Naive thymus-derived CD4-positive, alpha-beta T cell (primary cell): Measurements from ENCODE around the gene MYH11. TPM values are rescaled to one million over a fixed set of nuclear protein-coding genes. Genes with fewer than 3 reads are reported as not detected.

Source experiments
- ATAC-seq: fragments of 150-1000 bp; cut with Tn5 transposase; 2 replicates; pipeline ENCODE4 v1.10.0; 2021; ENCODE audit warnings: mild to moderate bottlenecking, moderate library complexity
- CTCF ChIA-PET: fragments of 350-600 bp; sonication (Branson Sonifier 250); formaldehyde crosslinking; loops from one replicate; lab custom pipeline; 2021; ENCODE audit warnings: antibody characterized with exemption; lab: Charles Lee
- POLR2A ChIA-PET: fragments of 350-600 bp; sonication (Branson Sonifier 250); formaldehyde crosslinking; loops from one replicate; lab custom pipeline; 2021; ENCODE audit warnings: antibody characterized with exemption, inconsistent platforms; lab: Charles Lee
- DNase-seq, 9 donors: peaks; one replicate each; pipeline versions ENCODE4 v3.0.0 to v3.0.0-alpha.2; 2020 to 2022; ENCODE audit warnings: mixed read lengths in 1 of 9
- H3K27ac ChIP-seq: one replicate; pipeline ENCODE4 v1.7.0; 2013; ENCODE audit warnings: mild to moderate bottlenecking, low read depth, low read length, moderate library complexity
- H3K27me3 ChIP-seq, 2 donors: one replicate each; pipeline ENCODE4 v1.7.0; 2013; ENCODE audit warnings: low read length in 2 of 2, mild to moderate bottlenecking in 2 of 2, moderate library complexity in 2 of 2; ENCODE audit not compliant: control insufficient read depth in 2 of 2, insufficient read depth in 2 of 2
- H3K36me3 ChIP-seq, 3 experiments: 1 replicate in 2 of 3; 2 replicates in 1 of 3; pipeline ENCODE4 v1.7.0; 2013; ENCODE audit warnings: low read length in 3 of 3, mild to moderate bottlenecking in 3 of 3, moderate library complexity in 1 of 3; ENCODE audit not compliant: insufficient read depth in 3 of 3, control insufficient read depth in 2 of 3
- H3K4me1 ChIP-seq, 2 donors: one replicate each; pipeline ENCODE4 v1.7.0; 2013; ENCODE audit warnings: low read length in 2 of 2, mild to moderate bottlenecking in 2 of 2, moderate library complexity in 1 of 2; ENCODE audit not compliant: control insufficient read depth in 2 of 2, insufficient read depth in 2 of 2
- H3K4me3 ChIP-seq: 2 replicates; pipeline ENCODE4 v1.7.0; 2013; ENCODE audit warnings: mild to moderate bottlenecking, low read length
- H3K9me3 ChIP-seq, 3 experiments: 1 replicate in 2 of 3; 2 replicates in 1 of 3; pipeline ENCODE4 v1.7.0; 2013; ENCODE audit warnings: low read length in 3 of 3; ENCODE audit not compliant: control insufficient read depth in 2 of 3
- H3K27ac Mint-ChIP-seq, 9 donors: one replicate each; pipeline ENCODE4 v1.8.0; 2020 to 2022; ENCODE audit warnings: mixed read lengths in 9 of 9, mild to moderate bottlenecking in 8 of 9, moderate library complexity in 5 of 9, inconsistent platforms in 2 of 9
- H3K27me3 Mint-ChIP-seq, 5 donors: one replicate each; pipeline ENCODE4 v1.8.0; 2021 to 2022; ENCODE audit warnings: mixed read lengths in 5 of 5, mild to moderate bottlenecking in 1 of 5
- H3K36me3 Mint-ChIP-seq, 5 donors: one replicate each; pipeline ENCODE4 v1.8.0; 2020 to 2022; ENCODE audit warnings: mixed read lengths in 5 of 5, mild to moderate bottlenecking in 3 of 5, inconsistent platforms in 1 of 5
- H3K4me1 Mint-ChIP-seq, 7 donors: one replicate each; pipeline ENCODE4 v1.8.0; 2020 to 2022; ENCODE audit warnings: mixed read lengths in 7 of 7, mild to moderate bottlenecking in 3 of 7, inconsistent platforms in 1 of 7
- H3K4me3 Mint-ChIP-seq, 10 donors: one replicate each; pipeline ENCODE4 v1.8.0; 2020 to 2022; ENCODE audit warnings: mild to moderate bottlenecking in 10 of 10, mixed read lengths in 10 of 10, moderate library complexity in 6 of 10, inconsistent platforms in 2 of 10
- H3K9me3 Mint-ChIP-seq, 11 donors: one replicate each; pipeline ENCODE4 v1.8.0; 2020 to 2022; ENCODE audit warnings: mixed read lengths in 11 of 11, mild to moderate bottlenecking in 4 of 11, inconsistent platforms in 1 of 11, moderate library complexity in 1 of 11
- intact Hi-C, 2 donors: fragments of 100-400 bp; cut with micrococcal nuclease; formaldehyde crosslinking; loops; one replicate each; pipeline ENCODE4 v1.15.1; 2023
- polyA plus RNA-seq, 2 donors: library from polyadenylated mRNA; unstranded; fragments of 300-500 nt; fragmentation: Illumina TruSeq; gene quantifications; one replicate each; pipeline ENCODE4 v1.2.3, GENCODE V29; 2021
- total RNA-seq, 6 experiments: library from RNA in 5 of 6; stranded (reverse) in 5 of 6; gene quantifications; 1 replicate in 5 of 6; 2 replicates in 1 of 6; pipeline ENCODE4 v1.2.3 and lab custom pipeline; 2021 to 2026

Gene MYH11
- total and polyA plus RNA-seq, 7 experiments from 2014 or later = 0.05 to 2.2 (median 0.39) TPM; not detected in 4

GRCh38 chr16:15653227-15653626 lies 203.6 kb downstream of the MYH11 start:
- ATAC-seq (no peak), DNase-seq (no peak)
- Histone ChIP-seq H3K27ac (no peak overlapping the region), H3K27me3 (no peaks in the 10 kb centered on the region), H3K9me3 (no peaks in the 10 kb centered on the region), H3K4me3 (no peak overlapping the region), H3K4me1 (peaks cover 7 to 18% of the 10 kb centered on the region in 2 donors), H3K36me3 (peaks cover 0 to 22% (median 0%) of the 10 kb centered on the region in 3 experiments)
- CTCF ChIA-PET = interaction anchor here (2.8 kb wide), 1 partner anchor 11 kb away, joined by 7 read pairs; the partner anchor contains the start of gene MARF1
- Mint-ChIP-seq H3K36me3 (peaks cover 0 to 22% (median 13%) of the 10 kb centered on the region in 5 donors), H3K27me3 (peaks cover 0 to 2% (median 0%) of the 10 kb centered on the region in 5 donors), H3K9me3 (peaks cover 0 to 3% (median 0%) of the 10 kb centered on the region in 11 donors), H3K4me1 (peaks cover 16 to 60% (median 47%) of the 10 kb centered on the region in 7 donors), H3K27ac (peak overlapping the region in 7 of 9 donors; percentile 55 to 98 (median 76)), H3K4me3 (peak overlapping the region; percentile 16 to 100 (median 98))
- POLR2A ChIA-PET = interaction anchor here (0.5 to 4.7 kb wide), 5 partner anchors 10 to 53 kb away, joined by 3 to 33 read pairs (median 6); partner anchors contain the start of gene MARF1
- intact Hi-C loops = no loop called here

Other genes with a start within 250 kb of the MYH11 start
- gene MARF1, start 213.9 kb downstream of the MYH11 start, total RNA-seq = 100 to 1,000 TPM in 4 of 5 experiments, 10 to 100 TPM in 1; 93.0 to 259 (median 185) TPM
- gene MARF1, start 213.9 kb downstream of the MYH11 start, polyA plus RNA-seq = 10 to 100 TPM; 12.5 to 17.3 TPM
- gene NDE1, start 206.8 kb downstream of the MYH11 start, total RNA-seq = 100 to 1,000 TPM in 4 of 5 experiments, 10 to 100 TPM in 1; 100.0 to 128 (median 114) TPM
- gene NDE1, start 206.8 kb downstream of the MYH11 start, polyA plus RNA-seq = 10 to 100 TPM; 34.9 to 68.2 TPM
- gene CEP20, start 31.6 kb upstream of the MYH11 start, total RNA-seq = 10 to 100 TPM; 15.4 to 34.6 (median 27.8) TPM
- 10 to 100 TPM; 18.5 to 34.9 TPM for gene CEP20, start 31.6 kb upstream of the MYH11 start, polyA plus RNA-seq
- gene ABCC1, start 92.6 kb upstream of the MYH11 start, total RNA-seq = 10 to 100 TPM; 57.3 to 95.8 (median 64.1) TPM
- gene ABCC1, start 92.6 kb upstream of the MYH11 start, polyA plus RNA-seq = 1 to 10 TPM; 4.8 to 7.9 TPM